C4-2B (cell line): ENCODE measurements around the gene DCPS.

ENCODE experiments used
- H3K27ac ChIP-seq: fragments of 450-650 bp; 2 replicates; pipeline ENCODE4 v1.5.1; 2017
- ZFX ChIP-seq: fragments of 450-650 bp; IDR thresholded peaks from 2 replicates; pipeline ENCODE4 v1.6.1; 2017
- TF ChIP-seq, protein P1 (sequence below): fragments of 450-650 bp; conservative IDR thresholded peaks from 2 replicates; pipeline ENCODE4 v1.5.1; 2017; ENCODE audit warnings: mild to moderate bottlenecking

The DCPS gene

DNA sequence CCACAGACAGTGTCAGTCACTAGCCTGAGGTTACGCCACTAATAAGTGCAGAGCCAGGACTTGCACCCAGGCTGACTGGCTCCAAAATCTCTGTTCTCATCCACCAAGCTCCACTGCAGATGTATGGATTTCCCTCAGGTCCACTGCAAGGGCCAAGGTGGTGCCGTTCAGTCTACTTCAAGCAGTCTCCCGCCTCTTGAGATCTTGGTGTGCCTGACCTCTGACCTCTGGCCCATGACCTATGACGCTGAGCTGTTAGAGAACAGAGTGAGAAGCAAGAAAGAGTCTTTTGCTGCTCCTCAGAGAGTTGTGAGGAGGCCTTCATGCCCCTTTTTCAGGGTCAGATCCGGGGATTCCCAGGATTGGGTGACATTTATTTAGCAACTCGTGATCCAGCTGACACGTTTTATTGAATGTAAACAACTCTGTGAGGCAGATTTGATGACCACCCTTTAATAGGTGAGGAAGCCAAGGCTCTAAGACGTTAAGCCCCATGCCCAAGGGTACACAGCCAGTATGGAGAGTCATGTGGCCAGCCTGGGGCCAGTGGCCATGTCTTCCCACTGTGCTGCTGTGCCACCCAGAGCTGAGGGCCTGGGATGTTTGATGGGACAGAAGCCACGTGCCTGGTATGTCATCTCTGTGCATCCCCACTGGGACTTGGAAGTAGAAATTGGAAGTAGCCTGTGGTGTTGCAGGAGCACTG, 25.2 kb downstream of the DCPS start:
- TF ChIP-seq, protein P1, sequence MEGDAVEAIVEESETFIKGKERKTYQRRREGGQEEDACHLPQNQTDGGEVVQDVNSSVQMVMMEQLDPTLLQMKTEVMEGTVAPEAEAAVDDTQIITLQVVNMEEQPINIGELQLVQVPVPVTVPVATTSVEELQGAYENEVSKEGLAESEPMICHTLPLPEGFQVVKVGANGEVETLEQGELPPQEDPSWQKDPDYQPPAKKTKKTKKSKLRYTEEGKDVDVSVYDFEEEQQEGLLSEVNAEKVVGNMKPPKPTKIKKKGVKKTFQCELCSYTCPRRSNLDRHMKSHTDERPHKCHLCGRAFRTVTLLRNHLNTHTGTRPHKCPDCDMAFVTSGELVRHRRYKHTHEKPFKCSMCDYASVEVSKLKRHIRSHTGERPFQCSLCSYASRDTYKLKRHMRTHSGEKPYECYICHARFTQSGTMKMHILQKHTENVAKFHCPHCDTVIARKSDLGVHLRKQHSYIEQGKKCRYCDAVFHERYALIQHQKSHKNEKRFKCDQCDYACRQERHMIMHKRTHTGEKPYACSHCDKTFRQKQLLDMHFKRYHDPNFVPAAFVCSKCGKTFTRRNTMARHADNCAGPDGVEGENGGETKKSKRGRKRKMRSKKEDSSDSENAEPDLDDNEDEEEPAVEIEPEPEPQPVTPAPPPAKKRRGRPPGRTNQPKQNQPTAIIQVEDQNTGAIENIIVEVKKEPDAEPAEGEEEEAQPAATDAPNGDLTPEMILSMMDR = no peak
- TF ChIP-seq ZFX = no peak

DNA sequence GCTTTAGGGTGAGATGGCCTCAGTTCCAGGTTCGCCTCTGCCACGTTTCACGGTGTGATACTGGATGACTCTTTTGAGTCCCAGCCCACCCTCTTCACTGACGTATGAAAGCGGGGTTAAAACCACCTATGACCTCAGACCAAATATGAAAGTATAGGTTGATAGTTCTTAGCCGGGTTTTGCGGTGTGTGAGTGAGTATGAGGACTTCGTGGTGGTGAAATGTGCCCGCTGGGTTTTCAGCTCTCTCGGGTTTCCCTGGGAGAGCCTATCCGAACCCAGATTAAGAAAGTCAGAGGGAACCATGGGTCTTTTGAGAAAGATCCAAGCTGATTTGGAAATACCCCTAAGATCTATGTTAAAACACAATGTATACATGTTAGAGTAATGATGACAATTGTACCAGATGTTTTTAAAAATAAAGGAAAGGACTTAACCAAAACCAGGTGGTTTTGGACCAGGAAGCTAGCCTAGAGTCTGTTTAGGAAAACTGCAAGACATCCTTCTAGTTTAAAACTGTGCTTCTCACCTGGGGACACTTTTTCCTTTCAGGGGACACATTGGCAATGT, 25.9 kb downstream of the DCPS start:
- TF ChIP-seq, protein P1 = no peak
- TF ChIP-seq ZFX = no peak
- no peak overlapping the region for H3K27ac ChIP-seq

More for the DNA sequence above, 25.2 kb downstream of the DCPS start:
- no peak overlapping the region for H3K27ac ChIP-seq

DNA sequence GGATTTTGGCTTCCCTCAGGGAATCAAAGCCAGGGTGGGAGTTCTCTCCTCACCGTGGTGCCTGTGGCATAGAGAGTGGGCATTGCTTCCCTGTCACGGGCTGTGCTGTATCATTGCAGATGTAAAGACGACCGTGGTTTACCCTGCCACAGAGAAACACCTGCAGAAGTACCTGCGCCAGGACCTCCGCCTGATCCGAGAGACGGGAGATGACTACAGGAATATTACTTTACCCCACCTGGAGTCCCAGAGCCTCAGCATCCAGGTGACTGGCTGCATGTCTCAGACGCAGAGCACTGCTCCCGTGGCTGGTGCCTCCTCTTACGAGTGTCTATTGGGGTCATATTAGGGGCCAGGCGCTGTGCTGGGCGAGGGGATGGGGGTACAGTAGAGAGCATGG, 27.4 kb downstream of the DCPS start:
- H3K27ac ChIP-seq = no peak overlapping the region
- no peak for TF ChIP-seq ZFX

DNA sequence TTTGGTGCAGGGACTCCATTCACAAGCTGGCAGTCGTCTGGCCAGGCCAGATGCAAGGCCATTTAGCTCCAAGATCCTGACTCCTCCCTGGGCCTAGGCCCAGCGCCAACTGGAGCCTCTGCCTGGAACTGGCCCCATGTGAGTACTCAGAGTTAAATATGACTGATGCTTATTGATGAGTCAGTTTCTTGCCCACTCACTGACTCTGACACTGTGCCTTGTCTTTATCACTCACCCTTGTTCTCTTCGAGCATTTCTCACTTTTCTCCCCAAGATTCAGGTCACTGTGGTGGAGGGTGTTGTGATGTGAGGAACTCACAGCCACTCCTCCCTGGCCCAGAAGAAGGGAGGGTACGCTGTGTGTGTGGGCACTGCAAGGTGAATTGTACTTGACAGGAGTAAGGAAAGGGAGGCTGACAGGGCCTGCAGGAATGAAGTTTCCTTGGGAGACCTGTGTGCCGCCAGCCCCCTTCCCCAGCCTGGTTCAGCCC, 28.4 kb downstream of the DCPS start:
- no peak for TF ChIP-seq ZFX
- TF ChIP-seq, protein P1 = no peak
- H3K27ac ChIP-seq = peak overlapping the region; percentile 62

DNA sequence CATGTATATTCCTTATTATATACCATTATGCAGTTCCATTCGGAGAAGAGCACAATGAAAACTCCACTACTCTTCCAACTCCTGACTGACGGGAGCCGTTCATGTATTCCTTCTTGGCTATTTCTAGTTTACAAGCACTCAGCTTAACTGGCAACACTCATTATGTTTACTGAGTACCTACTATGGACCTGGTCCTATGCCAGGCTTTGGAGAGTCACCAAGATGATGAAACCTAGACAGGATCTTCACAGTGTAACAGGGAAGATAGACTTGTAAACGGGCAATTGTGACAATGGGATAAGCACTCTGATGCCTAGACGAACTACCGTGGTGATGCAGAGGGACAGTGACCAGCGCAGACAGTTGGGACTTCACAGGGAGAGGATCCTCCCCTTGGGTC, 29.3 kb downstream of the DCPS start:
- no peak for TF ChIP-seq ZFX
- TF ChIP-seq, protein P1 = no peak
- H3K27ac ChIP-seq = peak overlapping the region; percentile 62

DNA sequence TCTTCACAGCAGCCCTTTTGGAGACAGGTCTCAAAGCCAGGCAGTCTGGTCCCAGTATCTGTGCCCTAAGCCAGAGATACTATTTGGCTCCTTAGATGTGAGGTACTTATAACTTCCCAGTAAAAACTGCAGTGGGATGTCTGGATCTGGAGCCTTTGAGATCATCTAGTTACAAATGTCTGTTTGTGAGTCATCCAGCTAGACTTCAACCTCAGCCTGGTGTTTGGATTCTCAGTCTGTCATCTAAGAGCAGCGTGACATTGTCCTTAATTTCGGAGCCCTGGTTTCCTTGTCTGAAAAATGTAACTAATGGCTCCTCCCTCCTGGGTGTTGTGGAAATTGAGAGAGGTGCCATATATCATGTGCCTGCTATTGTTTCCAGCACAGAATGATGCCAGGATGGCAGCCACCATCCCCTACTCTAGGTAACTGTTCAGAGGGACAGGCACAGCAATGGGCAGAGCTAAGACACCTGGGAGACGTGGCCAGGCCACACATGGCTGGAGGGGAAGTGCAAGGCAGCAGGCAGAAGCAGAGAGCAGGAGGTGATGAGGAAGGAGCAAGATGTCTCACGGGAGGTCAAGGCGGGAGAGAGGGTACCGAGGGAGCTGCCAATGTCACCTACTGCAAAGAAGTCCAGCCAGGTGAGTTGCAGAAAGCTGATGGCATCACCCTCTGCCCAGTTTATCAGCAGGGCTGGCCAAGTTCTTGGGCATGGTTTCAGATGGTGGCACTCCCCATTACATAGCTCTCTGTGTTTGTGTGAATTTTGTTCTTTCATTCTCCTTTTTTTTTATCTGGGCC, 31.0 kb downstream of the DCPS start:
- H3K27ac ChIP-seq = 0 out of 2 replicates have a peak overlapping the region, but pooled peaks have one; percentile 3
- no peak for TF ChIP-seq ZFX
- TF ChIP-seq, protein P1 = no peak

DNA sequence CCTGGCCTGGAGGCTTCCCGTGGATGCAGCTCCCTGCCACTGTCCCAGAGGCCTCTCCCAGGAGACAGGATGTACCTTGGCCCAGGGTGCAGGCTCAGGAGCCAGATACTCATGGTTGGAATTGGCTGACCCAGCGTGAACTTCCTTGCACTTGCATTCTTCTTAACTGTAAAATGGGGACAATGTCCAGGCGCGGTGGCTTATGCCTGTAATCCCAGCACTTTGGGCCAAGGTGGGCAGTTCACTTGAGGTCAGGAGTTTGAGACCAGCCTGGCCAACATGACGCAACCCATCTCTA, 31.6 kb downstream of the DCPS start:
- H3K27ac ChIP-seq = 0 out of 2 replicates have a peak overlapping the region, but pooled peaks have one; percentile 3
- no peak for TF ChIP-seq ZFX
- TF ChIP-seq, protein P1 = no peak
